NCI-H82 treated with DMSO at 0.1 percent for 48 hours (cell line): ENCODE data around the gene SMAD5.

Source experiments
- DNase-seq: peaks from one replicate; lab custom pipeline; 2025; ENCODE audit not compliant: unreplicated experiment; lab: John Stamatoyannopoulos, UW

SMAD5 gene

GRCh38 chr5:136132557-136133221 lies at the start of gene SMAD5:
TSS of gene SMAD5 (plus strand) at chr5:136132845. CDS start at chr5:136153761, 20,916 bp downstream.
- peak; percentile 48 for DNase-seq

DNA sequence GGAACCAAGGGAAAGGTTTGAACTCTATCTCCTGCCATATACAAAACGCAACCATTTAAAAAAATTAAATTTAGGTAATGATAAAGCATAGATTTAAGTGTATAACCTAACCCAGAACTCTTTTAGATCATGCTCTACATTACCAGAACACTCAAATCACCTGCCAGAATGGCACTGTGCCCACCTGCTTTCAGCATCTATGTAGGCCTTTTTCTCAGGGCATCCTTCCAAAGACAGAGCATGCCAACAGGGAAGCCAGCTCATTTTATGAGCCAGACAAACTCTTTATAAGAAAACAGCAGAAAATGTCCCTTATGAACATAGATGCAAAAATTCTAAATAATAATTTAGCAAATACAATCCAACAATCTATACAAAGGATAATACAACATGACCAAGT lies 47.9 kb upstream of the SMAD5 start:
- no peak for DNase-seq

GRCh38 chr5:136086783-136087566 lies 45.7 kb upstream of the SMAD5 start:
- DNase-seq = no peak

- DNase-seq = no peak
Measured at GRCh38 chr5:136087961-136088871, 44.4 kb upstream of the SMAD5 start.

- DNase-seq = no peak
Measured at GRCh38 chr5:136089791-136090190, 42.9 kb upstream of the SMAD5 start.

DNA sequence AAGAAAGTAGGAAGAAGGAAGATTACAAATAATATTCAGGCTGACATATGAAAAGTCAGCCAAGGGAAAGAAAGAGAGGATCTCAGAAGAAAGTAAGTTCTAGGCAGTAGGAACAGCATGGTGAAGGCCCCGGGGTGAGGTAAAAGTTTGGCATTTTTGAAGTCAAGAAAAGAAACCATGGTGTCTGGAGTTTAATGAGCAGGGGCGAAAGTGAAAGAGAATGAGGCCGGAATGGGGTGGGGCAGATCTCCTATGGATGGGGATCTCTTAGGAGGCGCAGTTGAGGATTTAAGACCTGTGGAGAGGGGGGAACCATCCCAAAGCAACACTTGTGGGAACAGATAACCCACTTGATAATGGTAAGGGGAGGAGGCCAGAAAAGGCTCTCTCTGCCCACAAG lies 42.3 kb upstream of the SMAD5 start:
- no peak for DNase-seq

GRCh38 chr5:136094189-136094912 lies 38.3 kb upstream of the SMAD5 start:
- no peak for DNase-seq

DNA sequence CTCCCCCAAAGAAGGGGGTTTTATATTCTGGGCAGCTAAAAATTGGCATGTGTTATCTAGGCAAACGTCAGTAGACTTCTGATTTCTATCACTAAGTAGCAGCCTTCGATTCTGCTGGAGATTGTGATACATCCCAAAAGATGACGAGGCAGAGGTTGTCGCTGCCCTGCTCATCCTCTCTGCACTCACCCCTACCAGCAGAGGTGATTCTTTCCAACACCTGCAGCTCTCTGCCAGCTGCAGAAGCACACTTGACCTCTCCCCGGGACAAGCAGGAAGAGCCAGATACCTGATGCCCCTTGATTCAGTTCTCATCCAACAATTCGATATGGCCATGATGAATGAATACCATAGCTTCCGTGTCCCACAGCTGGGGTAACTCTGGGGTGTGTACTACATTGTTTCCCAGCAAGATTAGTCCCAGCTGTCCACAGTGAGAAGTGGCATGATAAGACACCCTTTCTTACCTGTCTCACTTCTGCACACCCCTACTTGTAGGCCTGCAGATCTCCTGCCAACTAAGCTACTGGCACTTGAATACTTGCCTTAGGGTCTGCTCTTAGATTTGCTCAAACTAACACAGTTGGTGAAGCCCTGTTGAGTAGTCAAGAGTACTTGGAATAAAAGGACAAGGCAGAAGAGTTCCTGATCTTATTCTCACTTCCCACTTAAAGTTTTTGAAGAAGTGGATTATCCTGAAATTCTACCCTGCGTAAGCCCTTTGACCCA lies 37.6 kb upstream of the SMAD5 start:
- DNase-seq = no peak

GRCh38 chr5:136098176-136098575 lies 34.5 kb upstream of the SMAD5 start:
- no peak for DNase-seq

DNA sequence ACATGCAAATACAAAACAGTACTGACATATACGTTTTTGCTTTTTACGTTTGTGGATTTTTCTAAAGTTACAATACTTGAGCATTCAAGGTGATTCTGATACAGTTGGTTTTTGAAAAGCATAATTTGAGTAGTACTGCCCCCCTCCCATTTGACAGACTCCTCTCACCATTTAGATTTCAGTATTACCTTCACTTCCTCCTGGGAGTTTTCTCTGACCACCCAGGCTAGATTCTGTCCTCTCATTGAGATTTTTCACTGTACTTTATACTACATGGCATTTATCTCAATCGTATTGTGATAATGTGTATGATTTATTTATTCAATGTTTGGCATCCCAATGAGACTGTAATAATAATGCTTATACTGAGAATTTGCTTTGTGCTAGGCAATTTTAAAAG lies 32.8 kb upstream of the SMAD5 start:
- DNase-seq = no peak

GRCh38 chr5:136101884-136102283 lies 30.8 kb upstream of the SMAD5 start:
- no peak for DNase-seq

DNA sequence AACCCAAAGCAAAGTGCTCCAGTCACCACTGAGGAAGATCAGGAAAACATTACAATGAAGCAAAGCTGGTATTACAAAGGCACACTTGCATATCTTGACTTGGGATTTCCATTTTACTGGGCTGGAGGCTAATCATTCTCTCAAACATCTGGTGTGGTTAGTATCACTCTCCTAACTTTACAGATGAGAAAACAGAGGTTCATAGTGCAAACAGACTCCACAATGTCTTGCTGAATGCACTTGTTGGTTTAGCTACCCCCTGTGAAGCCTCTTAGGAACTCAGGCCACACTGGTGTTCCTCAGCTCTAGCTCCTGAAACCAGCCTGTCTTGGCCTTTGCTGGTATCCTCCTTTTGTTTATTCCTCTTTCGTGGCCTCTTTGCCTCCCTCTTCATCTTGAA lies 29.5 kb upstream of the SMAD5 start:
- DNase-seq = no peak

DNA sequence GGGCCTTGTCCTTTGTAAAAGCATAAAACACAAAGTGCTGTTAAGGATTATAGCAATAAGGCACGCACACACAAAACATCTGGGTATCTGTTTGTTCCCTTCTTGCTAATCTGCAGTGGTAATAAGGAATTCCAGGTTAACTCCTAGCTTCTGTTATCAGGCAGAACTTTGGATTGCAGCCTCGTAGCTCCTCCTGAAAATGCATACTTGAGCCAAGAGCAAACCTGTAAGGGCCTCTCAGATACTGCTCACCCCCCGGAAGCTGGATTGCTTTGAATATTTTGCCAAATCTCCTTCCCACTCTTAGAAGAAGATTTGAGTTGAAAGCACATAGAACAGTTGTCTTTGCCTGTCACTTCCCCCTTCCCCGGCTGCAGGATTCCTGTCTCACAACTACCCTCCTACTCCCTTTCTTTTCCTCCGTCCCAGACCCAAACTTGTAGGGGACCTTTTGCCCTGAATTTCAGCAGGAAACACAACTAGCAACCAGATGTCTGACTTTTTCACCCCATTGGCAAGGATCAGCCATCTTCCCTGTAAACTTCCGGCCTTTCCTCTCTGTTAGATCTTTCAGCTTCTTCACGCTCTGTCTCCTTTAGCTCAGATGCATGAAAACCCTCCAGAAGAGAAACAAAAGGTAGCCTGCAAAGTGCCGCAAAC lies 28.2 kb upstream of the SMAD5 start:
- DNase-seq = no peak

DNA sequence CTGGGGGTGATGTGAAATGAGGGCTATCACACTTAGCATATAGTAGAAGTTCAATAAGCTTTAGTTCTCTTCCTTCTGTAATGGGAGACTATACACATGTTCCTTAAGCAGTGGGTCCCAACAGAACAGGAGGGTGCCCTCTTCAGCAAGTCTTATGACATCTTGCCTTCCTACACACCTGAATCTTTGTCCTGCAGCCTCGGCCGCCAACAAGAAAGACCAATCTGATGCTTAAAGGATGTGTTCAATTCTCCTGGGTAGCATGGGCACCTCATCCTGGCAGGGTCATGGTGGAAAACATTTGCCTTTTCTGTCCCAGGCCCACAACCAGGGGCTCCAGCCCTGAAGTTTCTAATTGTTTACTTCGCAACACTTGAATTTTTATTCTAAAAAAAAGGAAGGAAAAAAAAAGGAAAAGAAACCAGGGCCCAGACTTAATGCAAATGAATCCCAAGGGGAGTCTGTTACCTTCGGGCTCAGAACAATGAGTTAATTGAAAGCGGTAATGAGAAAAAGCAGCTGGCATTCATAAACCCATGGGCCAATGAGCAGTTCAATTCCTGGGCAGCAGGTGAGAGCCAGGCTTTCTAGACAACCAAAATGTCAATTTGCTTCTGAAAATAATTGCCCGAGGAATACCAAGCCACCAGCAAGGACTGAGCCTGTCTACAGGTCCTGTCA lies 26.2 kb upstream of the SMAD5 start:
- no peak for DNase-seq

DNA sequence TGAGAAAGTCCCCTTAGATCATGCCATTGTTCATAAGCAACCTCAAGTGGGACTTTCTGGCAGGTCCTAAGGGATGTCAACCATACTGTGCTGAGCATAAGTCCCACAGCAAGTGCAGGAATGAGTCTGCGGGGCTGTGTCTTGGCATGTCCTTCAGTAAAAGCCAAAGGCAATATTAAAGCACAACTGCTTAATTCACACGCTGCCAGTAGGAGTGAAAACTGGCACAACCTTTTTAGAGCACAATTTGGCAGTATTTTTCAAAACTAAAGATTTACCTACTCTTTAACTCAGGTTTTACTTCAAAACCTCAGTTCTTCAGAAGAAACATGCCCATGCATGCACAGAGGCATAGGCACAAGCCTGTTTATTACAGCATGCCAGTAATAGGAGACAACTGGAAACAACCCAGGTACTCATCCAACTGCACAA lies 24.4 kb upstream of the SMAD5 start:
- no peak for DNase-seq

- no peak for DNase-seq
Measured at GRCh38 chr5:136108766-136109165, 23.9 kb upstream of the SMAD5 start.

GRCh38 chr5:136109453-136110135 lies 23.1 kb upstream of the SMAD5 start:
- no peak for DNase-seq

DNA sequence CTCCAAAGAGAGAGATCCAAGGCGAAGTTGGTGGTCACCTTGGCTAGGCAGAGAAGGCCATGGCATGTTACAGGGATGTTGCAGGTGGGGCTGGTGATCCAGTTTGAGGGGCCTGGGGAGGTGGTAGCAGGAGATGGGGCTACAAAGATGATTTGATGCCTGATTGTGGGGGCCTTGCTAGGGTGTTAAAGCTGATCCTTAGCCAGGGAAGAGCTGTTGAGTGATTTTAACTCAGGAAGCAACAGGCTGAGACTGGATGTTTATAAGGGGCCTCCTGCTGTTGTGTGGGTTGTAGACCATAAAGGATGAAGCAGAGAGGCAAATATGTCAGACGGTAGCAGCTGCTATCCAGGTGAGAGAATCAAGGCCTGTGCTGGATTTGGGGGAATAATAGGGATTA lies 19.0 kb upstream of the SMAD5 start:
- no peak for DNase-seq
